ENCODE measurements around the gene GSG1.

GSG1 gene

GRCh38 chr12:13103391-13104033 is at the start of gene GSG1:
TSS of gene GSG1 (minus strand) at chr12:13103667. CDS start at chr12:13103512, 155 bp downstream.
- DNase-seq: no peak

DNA sequence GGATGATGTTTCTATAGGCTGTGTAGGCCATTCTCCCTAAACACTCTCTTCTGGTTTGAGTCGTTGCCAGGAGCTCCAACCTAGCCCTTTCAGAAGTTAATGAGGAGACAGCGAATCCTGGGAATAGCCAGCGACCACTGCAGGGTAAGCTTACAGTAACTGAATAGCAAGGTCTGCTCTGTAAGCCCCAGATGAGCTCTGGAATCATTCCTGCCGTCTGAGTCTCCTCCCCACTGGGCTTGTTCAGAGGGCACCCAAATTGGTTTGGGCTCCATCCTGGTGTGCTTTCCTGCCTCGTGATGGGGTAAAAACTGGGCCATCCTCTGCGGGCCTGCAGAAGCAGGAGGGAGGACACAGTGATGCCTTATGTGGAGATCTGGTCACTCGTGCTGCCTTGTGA is 49.7 kb upstream of the GSG1 start:
- DNase-seq: no peak

- DNase-seq: no peak
Observed at GRCh38 chr12:13152756-13153155, 49.3 kb upstream of the GSG1 start.

GRCh38 chr12:13152281-13152680 is 48.8 kb upstream of the GSG1 start:
- DNase-seq: no peak

DNA sequence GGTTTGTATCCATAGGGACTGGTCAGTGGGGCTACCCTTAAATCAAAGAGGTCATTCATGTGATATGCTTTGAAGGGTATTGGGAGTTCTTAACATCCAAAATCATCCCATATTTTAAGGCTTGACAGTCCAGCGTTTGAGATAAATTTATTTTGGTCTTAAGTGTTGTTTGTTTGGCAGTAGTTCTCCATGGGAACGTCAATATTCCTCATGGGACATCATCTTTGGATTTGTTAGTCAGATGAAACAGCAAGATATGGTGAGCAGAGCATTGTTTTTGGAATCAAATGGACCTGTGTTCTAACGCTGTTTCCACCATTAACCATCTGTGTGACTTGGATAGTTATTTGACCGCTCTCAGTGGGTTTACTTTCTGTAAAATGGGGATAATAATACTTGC is 45.9 kb upstream of the GSG1 start:
- no peak for DNase-seq

GRCh38 chr12:13148485-13148847 is 45.0 kb upstream of the GSG1 start:
- DNase-seq: no peak

GRCh38 chr12:13147688-13148484 is 44.4 kb upstream of the GSG1 start:
- no peak for DNase-seq

DNA sequence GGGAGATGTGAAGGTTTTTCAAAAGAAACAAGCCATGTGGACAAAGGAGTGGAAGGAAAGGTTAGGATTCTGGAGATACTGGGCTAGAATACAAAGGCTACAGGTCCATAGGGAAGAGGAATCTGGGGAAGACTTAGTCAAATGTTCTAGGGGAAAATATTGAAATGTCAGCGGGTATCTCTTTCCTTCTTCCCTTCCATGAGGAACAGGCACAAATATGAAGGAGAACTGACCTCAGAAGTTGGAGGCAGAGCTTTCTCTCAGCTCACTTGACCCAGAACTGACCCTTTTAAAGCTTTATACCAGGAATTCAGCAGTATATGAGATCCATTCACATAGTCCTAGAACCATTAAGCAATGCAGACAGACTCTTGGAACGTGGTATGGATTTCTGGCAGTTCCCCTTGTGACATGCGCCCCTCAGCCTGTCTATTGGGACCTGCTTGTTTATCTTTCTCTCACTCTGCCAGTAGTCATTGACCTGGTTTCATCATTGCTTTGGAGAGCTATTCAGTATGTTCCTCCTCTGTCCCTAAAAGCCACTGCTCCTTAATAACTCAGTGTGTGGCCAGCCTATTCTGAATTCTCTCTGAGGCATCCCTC is 43.0 kb upstream of the GSG1 start:
- DNase-seq: no peak

GRCh38 chr12:13144266-13144828 is 40.9 kb upstream of the GSG1 start:
- DNase-seq: no peak

DNA sequence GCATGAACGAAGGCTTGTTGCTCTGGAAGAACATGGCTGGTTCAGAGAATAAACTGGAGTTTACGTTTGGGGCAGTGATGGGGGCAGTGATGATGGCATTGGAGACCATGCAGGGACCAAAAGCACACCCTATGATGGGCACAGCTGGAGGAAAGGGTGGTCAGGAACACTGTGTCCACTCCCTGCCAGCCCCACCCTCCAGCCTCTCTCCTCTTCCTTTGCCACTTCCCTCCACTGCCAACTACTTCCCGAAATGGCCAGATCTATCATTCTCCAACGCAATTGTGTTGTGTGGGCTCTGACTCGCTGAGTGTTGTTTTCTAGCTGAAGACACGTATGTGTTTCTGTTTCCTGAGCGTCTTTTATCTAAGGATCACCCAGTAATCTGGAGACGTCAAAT is 39.3 kb upstream of the GSG1 start:
- no peak for DNase-seq

DNA sequence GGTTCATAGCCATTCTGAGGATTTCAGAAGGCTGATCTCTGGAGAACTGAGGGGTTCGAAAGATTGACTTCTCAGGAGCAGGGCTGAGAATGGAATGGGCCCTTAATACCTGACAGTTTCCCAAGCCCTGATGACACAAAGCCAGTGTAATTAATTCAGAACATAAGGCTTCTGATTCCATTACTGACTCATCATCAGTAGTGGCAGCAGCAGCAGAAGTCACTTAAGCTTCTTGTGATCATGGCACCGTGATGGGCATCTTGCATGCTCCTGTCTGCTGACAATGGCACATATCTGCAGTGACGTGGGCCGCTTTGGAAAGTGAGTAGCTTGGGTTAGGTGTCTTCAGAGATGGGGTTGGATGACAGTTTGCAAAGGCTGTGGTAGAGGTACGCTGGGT is 38.2 kb upstream of the GSG1 start:
- no peak for DNase-seq

GRCh38 chr12:13135371-13136178 is 32.1 kb upstream of the GSG1 start:
- no peak for DNase-seq

- DNase-seq: no peak
Observed at GRCh38 chr12:13133886-13134285, 30.4 kb upstream of the GSG1 start.

DNA sequence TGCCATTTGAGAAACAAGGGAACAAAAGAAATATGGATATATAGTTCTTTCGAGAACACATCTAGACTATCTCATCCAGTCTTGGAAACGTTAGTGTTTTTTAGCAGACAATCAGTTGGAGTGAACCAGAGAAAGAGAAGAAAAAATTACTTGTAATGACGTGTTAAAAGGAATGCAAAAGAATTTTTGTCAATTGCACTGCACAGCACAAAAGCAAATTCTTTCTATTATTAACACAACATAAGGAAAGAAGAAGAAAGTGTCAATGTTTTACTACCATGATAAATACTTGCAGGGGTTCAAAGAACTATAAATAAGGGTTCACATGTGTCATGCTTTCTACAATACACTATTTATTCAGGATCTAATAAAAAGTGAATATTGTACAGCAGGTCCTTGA is 27.5 kb upstream of the GSG1 start:
- DNase-seq: no peak

- no peak for DNase-seq
Observed at GRCh38 chr12:13128291-13128965, 25.0 kb upstream of the GSG1 start.

GRCh38 chr12:13127444-13127843 is 24.0 kb upstream of the GSG1 start:
- DNase-seq: no peak

GRCh38 chr12:13126494-13126893 is 23.0 kb upstream of the GSG1 start:
- no peak for DNase-seq

- DNase-seq: no peak
Observed at GRCh38 chr12:13125996-13126395, 22.5 kb upstream of the GSG1 start.

DNA sequence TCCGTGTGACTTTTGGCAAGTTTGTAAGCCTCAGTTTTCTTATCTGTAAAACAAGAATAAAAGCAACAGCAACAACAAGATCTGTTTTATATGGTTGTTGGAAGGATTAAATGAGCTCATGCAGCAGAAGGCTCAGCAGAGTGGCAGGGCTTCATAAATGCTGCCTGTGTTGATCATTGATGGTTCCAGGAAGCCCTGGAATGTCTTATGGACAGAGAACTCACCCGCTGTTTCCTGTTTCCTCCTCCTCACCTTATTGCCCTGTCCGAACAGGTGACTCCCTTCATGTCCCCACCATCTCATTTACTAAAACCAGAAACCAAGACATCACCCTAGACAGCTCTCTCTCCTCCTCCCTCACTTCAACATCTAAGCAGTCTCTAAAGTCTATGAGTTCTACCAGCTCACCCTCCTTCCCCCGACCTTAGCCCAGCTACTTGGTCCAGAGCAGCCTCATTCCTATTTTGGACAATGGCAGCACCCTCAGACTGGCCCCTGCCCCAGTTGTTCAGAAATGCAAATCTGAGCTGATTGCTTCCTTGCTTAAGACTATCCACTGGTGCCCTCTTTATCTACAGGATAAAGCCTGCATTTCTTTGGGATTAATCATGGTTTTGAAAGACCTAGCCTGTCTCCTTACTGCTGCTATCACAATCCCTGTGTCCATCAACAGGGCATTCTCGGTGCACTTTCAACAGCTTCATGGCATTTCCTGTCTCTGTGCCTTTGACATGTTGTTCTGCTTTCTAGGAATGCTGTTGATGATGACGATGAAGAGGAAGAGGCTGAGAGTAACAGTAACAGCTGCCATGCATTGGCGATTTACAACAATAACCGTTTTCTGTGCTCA is 21.4 kb upstream of the GSG1 start:
- no peak for DNase-seq

DNA sequence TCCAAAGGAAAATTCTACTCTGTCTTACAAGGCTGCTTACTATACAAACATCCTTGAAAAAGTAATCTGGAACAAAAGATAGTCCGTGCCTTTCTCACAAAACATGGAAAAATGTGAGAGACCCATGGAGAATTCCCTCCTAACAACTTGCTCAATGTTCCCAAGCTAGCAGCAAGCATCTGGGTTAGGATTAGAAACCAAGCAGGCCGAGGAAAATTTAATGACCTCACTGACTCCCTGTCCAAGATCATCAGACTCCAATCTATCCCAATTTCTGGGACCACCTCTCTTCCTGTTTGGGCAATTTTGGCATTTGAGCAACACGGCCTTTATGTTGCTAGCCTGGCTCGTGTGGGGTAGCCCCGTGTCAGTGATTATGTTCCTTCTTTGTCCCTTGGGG is 18.1 kb upstream of the GSG1 start:
- DNase-seq: no peak

DNA sequence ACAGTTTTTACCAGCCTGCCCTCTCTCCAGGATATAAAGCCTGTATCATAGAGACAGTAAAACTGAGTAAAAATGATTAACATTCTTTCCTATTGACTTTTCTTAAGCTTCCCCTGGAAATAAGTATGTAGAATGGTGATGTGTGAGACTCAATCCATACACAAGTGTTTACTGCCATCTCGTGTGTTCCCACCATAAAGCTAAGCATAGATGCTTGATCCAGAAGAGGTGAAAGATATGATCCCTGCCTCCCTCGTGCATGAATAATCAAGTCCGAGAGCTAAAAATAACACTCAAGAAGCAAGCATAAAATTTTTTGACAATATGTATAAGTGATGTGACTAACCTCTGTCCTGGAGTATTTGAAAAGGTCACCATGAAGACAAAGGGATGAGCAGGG is 16.9 kb upstream of the GSG1 start:
- no peak for DNase-seq

DNA sequence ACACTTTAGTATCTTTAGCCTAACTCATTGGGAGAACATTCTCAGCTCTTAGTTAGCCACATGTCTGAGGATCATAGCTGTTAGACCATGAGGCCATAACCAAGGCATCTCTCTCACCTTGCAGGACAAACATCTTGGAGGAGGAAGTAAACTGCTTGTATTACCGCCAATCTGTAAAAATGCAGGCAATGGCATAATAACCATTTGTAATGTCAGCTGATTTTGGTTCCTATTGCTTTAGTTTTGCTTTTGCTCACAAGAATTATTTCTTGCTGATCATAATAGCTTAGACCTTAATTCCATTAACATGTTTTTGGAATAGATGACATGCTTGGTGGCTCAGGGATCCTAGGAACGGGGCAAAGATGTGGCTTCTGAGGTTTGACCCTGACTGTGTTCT is 16.4 kb upstream of the GSG1 start:
- DNase-seq: no peak

Data from NCI-H2081 (cell line).